T-helper 22 cell (primary cell): Measurements from ENCODE around the gene NCAPG.

ENCODE experiments used
- DNase-seq: peaks from one replicate; pipeline ENCODE4 v3.0.0-alpha.2; 2020; ENCODE audit warnings: low read depth

The NCAPG gene, protein sequence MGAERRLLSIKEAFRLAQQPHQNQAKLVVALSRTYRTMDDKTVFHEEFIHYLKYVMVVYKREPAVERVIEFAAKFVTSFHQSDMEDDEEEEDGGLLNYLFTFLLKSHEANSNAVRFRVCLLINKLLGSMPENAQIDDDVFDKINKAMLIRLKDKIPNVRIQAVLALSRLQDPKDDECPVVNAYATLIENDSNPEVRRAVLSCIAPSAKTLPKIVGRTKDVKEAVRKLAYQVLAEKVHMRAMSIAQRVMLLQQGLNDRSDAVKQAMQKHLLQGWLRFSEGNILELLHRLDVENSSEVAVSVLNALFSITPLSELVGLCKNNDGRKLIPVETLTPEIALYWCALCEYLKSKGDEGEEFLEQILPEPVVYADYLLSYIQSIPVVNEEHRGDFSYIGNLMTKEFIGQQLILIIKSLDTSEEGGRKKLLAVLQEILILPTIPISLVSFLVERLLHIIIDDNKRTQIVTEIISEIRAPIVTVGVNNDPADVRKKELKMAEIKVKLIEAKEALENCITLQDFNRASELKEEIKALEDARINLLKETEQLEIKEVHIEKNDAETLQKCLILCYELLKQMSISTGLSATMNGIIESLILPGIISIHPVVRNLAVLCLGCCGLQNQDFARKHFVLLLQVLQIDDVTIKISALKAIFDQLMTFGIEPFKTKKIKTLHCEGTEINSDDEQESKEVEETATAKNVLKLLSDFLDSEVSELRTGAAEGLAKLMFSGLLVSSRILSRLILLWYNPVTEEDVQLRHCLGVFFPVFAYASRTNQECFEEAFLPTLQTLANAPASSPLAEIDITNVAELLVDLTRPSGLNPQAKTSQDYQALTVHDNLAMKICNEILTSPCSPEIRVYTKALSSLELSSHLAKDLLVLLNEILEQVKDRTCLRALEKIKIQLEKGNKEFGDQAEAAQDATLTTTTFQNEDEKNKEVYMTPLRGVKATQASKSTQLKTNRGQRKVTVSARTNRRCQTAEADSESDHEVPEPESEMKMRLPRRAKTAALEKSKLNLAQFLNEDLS

GRCh38 chr4:17810260-17811077 lies at the start of gene NCAPG, which contains the start of gene DCAF16:
NCAPG (plus strand) TSS chr4:17810979; CDS start chr4:17811078, 99 bp downstream.
DCAF16 (minus strand) TSS chr4:17810757; CDS start chr4:17804141, 6,616 bp downstream.
- DNase-seq, result peak; percentile 97

- no peak for DNase-seq
These were observed 49.7 kb upstream of the NCAPG start for GRCh38 chr4:17761062-17761461.

DNA sequence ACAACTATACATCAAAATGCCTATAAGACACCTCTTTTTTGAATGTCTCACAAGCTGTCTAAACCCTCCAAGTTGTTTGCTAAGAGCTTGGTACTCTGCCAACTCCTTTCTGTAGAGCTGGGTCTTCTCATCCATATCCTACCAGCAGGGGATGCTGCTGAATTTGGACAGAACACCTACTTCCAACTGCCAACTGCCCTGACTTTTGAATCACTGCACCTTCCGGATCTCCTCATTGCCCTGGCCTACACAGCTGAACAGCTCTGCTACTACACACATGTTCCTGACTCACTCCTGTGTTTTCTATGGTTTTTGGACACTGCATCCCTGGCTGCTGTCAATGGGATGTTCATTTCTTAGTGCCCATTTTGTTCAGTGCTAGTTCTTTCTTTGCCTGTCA lies 48.1 kb upstream of the NCAPG start:
- no peak for DNase-seq

- no peak for DNase-seq
These were observed 47.4 kb upstream of the NCAPG start for GRCh38 chr4:17763416-17763815.

- no peak for DNase-seq
These were observed 46.8 kb upstream of the NCAPG start for GRCh38 chr4:17763931-17764330.

- DNase-seq, result no peak
These were observed 45.1 kb upstream of the NCAPG start for GRCh38 chr4:17765514-17766286.

DNA sequence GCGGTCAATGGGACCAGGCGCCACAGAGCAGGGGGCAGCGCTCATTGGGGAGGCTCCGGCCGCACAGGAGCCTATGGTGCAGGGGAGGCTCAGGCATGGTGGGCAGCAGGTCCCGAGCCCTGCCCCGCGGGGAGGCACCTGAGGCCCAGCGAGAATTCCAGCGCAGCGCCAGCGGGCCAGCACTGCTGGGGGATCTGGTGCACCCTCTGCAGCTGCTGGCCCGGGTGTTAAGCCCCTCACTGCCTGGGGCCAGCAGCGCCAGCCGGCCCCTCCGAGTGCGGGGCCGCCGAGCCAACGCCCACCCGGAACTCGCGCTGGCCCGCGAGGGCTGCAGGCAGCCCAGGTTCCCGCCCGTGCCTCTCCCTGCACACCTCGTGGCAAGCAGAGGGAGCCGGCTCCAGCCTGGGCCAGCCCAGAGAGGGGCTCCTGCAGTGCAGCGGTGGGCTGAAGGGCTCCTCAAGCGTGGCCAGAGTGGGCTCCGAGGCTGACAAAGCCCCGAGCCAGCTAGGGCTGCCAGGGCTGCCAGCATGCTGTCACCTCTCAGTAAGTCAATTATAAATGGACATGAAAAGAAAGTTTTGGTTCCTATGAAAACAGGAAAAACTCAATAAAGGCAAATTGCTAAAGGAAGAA lies 43.8 kb upstream of the NCAPG start:
- DNase-seq, result no peak

- DNase-seq, result no peak
These were observed 41.2 kb upstream of the NCAPG start for GRCh38 chr4:17769406-17770174.

- DNase-seq, result no peak
These were observed 39.9 kb upstream of the NCAPG start for GRCh38 chr4:17770845-17771244.

DNA sequence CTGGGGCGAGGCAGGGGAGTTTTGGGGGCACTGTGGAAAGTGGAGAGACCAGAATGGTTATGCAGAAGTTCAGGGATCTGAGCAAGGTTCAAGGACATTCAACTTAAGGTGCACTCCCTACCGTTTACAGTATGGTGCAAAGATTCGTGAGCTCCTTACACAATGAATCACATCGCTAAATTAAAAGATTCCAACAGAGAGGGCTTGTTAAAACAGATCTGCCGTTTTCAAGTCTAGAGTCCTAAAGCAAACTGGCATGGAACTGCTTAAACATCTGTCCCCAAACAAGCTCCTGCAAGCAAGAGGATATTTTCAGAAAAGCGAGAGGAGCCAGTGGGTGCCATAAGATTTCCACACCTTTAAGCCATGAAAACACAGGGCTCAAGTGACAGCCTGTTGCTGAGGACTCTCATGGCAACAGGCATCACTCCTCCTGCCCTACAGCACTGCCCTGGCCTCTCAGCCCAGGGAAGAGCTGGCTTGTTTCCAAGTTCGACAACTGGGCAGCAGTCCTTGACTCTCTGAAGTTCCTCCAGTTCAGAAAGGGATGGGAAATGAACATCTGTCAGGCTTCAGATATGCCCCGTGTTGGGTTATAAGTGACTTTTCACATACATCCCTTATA lies 39.4 kb upstream of the NCAPG start:
- DNase-seq, result no peak

DNA sequence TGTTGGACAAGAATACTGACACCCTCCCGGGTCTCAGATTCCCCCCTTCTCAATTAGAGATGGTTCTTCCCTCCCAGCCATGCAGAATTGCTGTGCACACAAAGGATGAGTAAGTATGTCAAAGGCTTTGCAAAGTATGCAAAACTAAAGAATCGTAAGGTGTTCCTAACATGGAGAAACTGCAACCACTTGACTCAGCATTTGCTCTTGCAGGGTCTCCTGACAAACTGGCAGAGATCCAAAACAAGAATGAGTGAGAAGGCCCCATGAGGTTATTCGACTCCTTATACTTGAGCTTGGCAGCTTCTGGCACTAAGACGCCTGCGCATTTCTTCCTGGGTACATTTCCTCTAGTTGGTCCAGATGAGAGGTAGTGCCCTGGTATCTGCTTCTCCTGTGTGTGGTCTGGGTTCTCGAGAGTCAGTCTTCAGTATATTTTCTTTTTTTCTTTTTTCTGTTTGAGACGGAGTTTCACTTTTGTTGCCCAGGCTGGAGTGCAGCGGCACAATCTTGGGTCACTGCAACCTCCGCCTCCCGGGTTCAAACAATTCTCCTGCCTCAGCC lies 37.6 kb upstream of the NCAPG start:
- DNase-seq, result no peak

DNA sequence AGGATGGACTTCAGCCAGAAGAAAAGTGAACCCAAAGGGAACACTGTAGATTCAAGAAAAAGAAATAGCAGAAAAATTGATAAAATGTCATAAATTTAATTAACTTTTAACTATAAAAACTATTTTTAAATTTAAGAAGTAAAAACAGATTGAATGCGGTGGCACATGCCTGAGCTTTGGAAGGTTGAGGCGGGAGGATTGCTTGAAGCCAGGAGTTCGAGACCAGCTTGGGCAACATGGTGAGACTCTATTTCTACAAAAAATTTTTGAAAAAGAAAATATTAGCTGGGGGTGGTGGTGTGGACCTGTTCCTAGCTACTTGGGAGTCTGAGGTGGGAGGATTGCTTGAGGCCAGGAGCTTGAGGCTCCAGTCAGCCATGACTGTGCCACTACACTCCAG lies 32.3 kb upstream of the NCAPG start:
- no peak for DNase-seq

DNA sequence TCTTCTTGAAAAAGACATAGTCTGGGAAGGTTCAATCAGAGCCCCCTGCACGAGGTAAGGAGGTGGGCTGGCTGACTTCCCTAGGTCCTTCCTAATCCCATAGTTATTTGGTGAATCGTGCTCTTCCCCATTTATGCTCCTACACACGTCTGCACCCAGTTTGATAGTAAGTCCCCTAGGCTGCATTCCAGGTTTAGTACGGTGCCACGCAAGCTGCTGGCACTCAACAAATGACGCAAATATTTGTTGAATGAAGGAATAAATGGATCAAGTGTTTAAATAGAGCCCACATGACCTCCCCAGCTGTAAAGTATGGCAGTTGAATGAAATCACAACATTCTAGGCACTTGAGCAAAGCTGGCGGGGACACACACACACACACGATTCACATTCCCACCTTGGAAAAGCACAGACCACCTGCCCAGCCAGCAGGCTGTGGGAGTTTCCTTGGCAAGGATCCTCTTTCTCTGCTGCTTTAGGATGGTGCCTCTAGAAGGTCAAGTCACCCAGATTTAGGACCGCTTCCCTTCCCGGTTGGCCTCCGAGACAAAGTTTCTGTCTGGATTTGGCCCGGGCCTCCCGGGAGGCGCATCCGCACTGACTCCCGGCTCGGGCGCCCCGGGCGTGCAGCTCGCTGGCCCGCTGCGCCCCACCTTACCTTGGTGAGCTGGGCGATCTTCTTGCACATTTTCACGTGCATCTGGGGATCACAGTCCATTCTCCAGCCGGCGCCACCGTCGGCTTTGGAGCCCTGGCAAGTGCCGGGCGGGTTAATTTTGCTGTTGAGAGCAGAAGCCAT lies 30.1 kb upstream of the NCAPG start:
- DNase-seq, result no peak

DNA sequence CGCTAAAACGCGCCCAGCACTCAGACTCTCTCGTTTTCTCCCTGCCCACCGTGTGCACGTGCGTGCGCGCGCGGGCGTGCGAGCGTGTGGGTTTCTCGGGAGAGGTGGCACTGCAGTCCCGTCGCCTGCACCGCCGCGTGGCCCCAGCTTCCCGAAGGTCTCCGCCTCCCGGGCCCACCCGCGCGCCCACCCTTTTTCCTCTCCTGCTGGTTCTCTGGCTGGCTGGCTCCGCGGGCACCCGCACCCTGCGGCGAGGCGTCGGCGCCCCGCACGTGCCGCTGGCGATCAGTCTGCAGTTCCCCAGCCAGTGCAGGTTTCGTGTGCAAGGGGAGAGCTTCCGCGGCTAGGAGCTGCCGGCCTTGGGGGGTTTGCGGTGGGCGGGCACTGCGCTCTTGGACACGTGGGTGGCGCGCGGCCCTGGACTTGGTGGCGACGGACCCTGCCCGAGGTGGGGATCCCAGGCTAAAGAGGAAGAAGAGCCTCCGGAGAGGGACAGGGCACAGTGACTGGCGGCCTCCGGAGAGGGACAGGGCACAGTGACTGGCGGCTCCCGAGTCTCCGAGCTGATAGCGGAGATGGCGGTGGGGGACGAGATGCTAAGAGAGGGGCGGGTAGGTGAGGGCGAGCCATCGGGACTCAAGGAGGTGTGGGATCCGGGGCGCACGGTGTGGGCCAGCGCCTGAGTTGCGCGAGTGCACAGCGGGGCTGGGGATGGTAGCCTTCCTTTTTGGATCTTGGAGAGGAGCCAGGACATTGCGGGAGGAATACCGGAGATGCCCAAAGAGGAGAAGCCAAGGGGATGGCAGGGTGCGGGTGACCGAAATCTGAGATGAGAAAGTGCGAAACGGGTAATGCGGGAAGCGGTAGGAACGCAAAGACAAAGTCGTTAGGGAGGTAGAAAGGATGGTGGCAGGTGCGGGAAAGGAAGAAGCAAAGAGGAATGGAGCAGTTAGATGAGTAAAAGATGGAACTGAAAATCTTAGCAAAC lies 29.2 kb upstream of the NCAPG start, which contains the start of gene FAM184B:
Gene FAM184B (minus strand): TSS at position 322 of the 988 bp plus-strand sequence. CDS start 322 bp downstream, outside the sequence.
- DNase-seq, result no peak

GRCh38 chr4:17785858-17786257 lies 24.9 kb upstream of the NCAPG start:
- DNase-seq, result no peak

DNA sequence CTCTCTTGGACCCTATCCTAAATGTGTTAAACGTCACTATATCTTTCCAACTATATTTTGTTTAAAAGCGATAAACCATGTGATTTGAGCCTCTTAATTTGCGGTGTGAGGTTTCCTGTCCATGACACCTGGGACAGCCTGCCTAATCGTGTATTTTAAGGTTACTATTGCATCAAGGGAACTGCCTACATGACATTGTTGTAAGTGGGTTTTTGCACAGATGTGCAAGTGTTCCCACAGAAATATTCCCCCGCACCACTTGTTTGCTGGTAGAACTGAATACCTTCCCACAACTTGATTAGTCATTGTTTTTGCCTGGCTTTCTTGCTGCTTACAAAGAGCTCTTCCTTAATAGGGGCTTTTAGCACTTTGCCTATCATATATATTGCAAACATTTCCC lies 24.2 kb upstream of the NCAPG start:
- DNase-seq, result no peak

DNA sequence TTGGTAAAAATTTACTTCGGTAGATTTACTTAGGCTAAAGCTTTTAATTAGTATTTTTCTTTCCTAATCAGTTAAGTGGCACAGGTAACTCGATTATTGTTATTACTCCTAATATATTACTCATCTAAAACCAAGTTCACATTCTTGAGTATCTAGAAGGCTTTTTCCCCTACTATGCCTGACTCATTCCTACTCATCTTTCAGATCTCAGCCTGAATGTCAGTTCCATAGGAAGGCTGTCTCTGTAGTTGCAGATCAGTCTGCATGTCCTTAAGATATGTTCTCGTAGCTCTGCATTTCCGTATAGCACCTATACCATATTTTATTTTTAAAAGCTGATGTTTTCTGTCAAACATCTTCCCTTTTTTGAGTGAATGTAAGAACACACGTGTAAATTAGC lies 23.5 kb upstream of the NCAPG start:
- DNase-seq, result no peak
